ENCODE data around the gene COX20. TPM values are rescaled to one million over a fixed set of nuclear protein-coding genes. Genes with fewer than 3 reads are reported as not detected.
A peak's percentile ranks its signal among the peaks of the same experiment; 100 is the strongest.

The COX20 gene
- total and polyA plus RNA-seq, 10 of the 15 experiments (the other 5 are each of a cell fraction or from before 2014, with no cell fraction given): 22.8 to 112 (median 52.7) TPM

DNA sequence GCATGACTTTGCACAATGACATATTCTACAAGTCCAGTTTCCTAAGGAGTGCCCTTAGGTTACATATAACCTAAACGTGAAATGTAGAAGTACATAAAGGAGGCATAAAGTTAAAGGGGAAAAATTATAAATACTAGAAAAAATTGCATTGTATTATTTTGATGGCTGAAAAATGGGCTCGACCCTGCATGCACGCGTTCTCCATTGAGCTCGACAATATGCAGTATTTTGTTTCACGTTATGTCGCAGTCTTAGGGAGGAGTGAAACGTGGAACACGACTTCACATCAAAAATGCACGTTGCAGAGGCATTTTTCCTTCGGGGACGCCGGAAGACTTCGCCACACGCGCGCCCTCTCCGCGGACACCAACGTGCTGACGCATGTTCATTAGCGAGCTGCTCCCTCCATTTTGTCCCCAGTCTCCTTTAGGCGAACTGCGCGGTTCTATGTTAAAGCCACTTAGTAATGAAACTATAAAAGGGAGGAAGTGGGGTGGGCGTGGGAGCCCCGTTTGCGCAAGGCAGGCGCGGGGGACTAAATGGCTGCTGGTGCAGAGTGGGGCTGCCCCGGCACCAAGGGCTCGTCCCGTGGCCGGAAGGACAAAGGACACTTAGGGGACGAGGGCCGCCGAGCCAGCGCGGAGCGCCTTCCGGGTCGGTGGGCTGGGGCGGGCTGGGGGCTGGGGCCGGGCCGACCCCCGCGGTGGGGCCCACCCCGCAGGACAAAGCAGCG is 749 bp upstream of the COX20 start (continued):
- TF ChIP-seq, protein P1, sequence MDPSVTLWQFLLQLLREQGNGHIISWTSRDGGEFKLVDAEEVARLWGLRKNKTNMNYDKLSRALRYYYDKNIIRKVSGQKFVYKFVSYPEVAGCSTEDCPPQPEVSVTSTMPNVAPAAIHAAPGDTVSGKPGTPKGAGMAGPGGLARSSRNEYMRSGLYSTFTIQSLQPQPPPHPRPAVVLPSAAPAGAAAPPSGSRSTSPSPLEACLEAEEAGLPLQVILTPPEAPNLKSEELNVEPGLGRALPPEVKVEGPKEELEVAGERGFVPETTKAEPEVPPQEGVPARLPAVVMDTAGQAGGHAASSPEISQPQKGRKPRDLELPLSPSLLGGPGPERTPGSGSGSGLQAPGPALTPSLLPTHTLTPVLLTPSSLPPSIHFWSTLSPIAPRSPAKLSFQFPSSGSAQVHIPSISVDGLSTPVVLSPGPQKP (IDR thresholded peaks at IDR 0.05; ENCODE audit: low read depth, low read length): 0 out of 2 replicates have a peak, but pooled peaks have one; percentile 59
- TF ChIP-seq ZBED1 (IDR thresholded peaks at IDR 0.05; ENCODE audit: borderline replicate concordance): no peak
- TF ChIP-seq SIX5 (IDR thresholded peaks at IDR 0.05; ENCODE audit: low read depth, low read length, severe bottlenecking): no peak
- peak; percentile 70 for TF ChIP-seq NR2C1 (IDR thresholded peaks at IDR 0.05)
- TF ChIP-seq, protein P2, sequence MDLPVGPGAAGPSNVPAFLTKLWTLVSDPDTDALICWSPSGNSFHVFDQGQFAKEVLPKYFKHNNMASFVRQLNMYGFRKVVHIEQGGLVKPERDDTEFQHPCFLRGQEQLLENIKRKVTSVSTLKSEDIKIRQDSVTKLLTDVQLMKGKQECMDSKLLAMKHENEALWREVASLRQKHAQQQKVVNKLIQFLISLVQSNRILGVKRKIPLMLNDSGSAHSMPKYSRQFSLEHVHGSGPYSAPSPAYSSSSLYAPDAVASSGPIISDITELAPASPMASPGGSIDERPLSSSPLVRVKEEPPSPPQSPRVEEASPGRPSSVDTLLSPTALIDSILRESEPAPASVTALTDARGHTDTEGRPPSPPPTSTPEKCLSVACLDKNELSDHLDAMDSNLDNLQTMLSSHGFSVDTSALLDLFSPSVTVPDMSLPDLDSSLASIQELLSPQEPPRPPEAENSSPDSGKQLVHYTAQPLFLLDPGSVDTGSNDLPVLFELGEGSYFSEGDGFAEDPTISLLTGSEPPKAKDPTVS (IDR thresholded peaks at IDR 0.05; ENCODE audit: low read depth, low read length): no peak
- peak; percentile 59 for TF ChIP-seq BACH1 (IDR thresholded peaks at IDR 0.05; ENCODE audit: borderline replicate concordance)
- TF ChIP-seq, protein P3, sequence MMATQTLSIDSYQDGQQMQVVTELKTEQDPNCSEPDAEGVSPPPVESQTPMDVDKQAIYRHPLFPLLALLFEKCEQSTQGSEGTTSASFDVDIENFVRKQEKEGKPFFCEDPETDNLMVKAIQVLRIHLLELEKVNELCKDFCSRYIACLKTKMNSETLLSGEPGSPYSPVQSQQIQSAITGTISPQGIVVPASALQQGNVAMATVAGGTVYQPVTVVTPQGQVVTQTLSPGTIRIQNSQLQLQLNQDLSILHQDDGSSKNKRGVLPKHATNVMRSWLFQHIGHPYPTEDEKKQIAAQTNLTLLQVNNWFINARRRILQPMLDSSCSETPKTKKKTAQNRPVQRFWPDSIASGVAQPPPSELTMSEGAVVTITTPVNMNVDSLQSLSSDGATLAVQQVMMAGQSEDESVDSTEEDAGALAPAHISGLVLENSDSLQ (IDR thresholded peaks at IDR 0.05): no peak
- TF ChIP-seq RAD51 (IDR thresholded peaks at IDR 0.05): no peak
- peak; percentile 55; the same call in 1 of the 2 replicates for TF ChIP-seq FOXM1 (IDR thresholded peaks at IDR 0.05; ENCODE audit: low read depth, low read length)
- TF ChIP-seq, protein P4, sequence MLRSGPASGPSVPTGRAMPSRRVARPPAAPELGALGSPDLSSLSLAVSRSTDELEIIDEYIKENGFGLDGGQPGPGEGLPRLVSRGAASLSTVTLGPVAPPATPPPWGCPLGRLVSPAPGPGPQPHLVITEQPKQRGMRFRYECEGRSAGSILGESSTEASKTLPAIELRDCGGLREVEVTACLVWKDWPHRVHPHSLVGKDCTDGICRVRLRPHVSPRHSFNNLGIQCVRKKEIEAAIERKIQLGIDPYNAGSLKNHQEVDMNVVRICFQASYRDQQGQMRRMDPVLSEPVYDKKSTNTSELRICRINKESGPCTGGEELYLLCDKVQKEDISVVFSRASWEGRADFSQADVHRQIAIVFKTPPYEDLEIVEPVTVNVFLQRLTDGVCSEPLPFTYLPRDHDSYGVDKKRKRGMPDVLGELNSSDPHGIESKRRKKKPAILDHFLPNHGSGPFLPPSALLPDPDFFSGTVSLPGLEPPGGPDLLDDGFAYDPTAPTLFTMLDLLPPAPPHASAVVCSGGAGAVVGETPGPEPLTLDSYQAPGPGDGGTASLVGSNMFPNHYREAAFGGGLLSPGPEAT (IDR thresholded peaks at IDR 0.05; ENCODE audit: low read depth): peak; percentile 63
- no peak for TF ChIP-seq KAT2A (conservative IDR thresholded peaks at IDR 0.05; ENCODE audit: control insufficient read depth, low read depth, low read length)
- TF ChIP-seq, protein P5, sequence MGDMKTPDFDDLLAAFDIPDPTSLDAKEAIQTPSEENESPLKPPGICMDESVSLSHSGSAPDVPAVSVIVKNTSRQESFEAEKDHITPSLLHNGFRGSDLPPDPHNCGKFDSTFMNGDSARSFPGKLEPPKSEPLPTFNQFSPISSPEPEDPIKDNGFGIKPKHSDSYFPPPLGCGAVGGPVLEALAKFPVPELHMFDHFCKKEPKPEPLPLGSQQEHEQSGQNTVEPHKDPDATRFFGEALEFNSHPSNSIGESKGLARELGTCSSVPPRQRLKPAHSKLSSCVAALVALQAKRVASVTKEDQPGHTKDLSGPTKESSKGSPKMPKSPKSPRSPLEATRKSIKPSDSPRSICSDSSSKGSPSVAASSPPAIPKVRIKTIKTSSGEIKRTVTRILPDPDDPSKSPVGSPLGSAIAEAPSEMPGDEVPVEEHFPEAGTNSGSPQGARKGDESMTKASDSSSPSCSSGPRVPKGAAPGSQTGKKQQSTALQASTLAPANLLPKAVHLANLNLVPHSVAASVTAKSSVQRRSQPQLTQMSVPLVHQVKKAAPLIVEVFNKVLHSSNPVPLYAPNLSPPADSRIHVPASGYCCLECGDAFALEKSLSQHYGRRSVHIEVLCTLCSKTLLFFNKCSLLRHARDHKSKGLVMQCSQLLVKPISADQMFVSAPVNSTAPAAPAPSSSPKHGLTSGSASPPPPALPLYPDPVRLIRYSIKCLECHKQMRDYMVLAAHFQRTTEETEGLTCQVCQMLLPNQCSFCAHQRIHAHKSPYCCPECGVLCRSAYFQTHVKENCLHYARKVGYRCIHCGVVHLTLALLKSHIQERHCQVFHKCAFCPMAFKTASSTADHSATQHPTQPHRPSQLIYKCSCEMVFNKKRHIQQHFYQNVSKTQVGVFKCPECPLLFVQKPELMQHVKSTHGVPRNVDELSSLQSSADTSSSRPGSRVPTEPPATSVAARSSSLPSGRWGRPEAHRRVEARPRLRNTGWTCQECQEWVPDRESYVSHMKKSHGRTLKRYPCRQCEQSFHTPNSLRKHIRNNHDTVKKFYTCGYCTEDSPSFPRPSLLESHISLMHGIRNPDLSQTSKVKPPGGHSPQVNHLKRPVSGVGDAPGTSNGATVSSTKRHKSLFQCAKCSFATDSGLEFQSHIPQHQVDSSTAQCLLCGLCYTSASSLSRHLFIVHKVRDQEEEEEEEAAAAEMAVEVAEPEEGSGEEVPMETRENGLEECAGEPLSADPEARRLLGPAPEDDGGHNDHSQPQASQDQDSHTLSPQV (IDR thresholded peaks at IDR 0.05): no peak
- peak; percentile 93 for TF ChIP-seq SPI1 (IDR thresholded peaks at IDR 0.05; ENCODE audit: borderline replicate concordance, insufficient read depth, low read depth, low read length)
- TF ChIP-seq TAF1 (IDR thresholded peaks at IDR 0.05; ENCODE audit: borderline replicate concordance, low read depth, low read length): peak; percentile 90
- TF ChIP-seq CHD2 (IDR thresholded peaks at IDR 0.05; ENCODE audit: borderline replicate concordance, low read depth, low read length): 0 out of 2 replicates have a peak, but pooled peaks have one; percentile 42
- TF ChIP-seq MTA2 (IDR thresholded peaks at IDR 0.05; ENCODE audit: low read depth): peak; percentile 67
- no peak for TF ChIP-seq SREBF2 (IDR thresholded peaks at IDR 0.05; ENCODE audit: low read length)
